Epidermal melanocyte (primary cell): ENCODE results near the gene DNM1.
A peak's percentile ranks its signal among the peaks of the same experiment; 100 is the strongest.

Source experiments
- DNase-seq: peaks from one replicate; pipeline ENCODE4 v3.0.0; 2011; ENCODE audit warnings: low spot score; ENCODE audit not compliant: insufficient read length

DNM1 gene

GRCh38 chr9:128203024-128203706 is at the start of gene DNM1:
DNM1 (plus strand) TSS chr9:128203379; CDS start chr9:128203471, 92 bp downstream.
- peak; percentile 94 for DNase-seq

GRCh38 chr9:128153947-128154695 is 49.1 kb upstream of the DNM1 start:
- no peak for DNase-seq

GRCh38 chr9:128155736-128156500 is 47.3 kb upstream of the DNM1 start:
- no peak for DNase-seq

DNA sequence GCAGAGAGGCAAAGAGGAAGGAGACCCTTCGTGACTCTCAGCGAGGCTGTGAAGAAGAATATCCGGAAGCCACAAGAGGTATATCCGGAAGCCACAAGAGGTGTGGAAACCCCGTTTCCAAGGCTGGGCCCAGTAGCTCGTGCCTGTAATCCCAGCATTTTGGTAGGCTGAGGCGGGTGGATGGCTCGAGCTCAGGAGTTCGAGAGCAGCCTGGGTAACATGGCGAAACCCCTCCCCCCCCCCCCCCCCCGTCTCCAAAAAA is 43.7 kb upstream of the DNM1 start:
- no peak for DNase-seq

DNA sequence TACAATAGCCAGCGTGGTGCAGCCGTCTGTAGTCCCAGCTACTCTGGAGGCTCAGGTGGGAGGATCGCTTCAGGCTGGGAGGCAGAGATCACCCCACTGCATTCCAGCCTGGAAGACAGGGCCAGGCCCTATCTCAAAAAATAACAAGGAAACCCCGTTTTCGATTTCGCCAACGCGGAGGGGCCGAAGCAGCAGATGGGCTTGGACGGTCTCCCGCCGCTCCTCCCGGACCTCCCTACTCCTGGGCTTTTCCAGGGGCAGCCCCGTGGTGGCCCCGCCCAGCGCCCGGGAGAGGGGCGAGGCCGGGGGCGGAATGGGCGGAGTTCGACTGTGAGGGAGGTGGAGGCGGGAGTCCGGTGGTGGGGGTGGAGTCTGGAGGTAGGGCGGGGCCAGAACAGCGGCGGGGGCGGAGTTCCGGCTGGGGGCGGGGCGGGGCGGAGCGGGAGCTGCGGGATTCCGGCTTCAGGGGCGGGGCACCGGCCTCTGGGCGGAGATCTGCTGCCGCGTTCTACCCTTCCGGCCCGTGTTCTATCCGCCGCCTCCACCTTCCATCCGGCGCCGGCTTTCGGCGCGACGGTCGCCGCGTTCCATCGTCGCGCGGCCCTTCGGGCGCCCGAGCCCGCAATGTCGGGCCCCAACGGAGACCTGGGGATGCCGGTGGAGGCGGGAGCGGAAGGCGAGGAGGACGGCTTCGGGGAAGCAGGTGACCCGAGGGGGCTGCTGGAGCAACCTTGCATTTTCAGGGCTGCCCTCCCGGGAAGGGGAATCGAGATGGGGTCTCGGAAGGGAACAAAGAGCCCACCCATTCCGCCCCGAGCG is 43.2 kb upstream of the DNM1 start, which contains the start of gene BBLN:
Gene BBLN, plus strand, starts transcription at position 482 of the 819 bp plus-strand sequence. Its CDS starts 143 bp downstream, at position 625.
- DNase-seq: peak; percentile 99

GRCh38 chr9:128160603-128160987 is 42.6 kb upstream of the DNM1 start:
- no peak for DNase-seq

DNA sequence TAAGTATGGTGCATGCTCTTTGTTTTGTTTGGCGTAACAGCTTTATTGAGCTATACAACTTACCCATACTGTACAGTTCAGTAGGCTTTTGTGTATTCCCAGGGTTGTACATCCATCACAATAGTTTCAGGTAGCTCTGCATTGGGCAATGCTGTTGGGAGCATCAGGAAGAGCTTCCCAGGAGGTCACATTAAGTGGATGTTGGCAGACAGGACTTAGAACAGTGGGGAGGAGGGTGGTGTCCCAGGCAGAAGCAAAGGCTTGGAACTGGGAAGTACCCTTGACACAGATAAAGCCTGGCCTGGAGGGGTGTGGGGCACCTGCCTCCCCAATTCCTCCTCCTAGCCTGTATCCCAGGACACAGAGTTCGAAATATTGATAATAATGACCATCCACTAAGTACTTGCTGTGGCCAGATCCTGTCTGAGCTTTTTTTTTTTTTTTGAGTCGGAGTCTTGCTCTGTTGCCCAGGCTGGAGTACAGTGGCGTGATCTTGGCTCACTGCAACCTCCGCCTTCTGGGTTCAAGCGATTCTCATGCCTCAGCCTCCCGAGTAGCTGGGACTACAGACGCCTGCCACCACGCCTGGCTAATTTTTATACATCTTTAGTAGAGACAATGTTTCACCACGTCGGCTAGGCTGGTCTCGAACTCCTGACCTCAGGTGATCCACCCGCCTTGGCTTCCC is 41.8 kb upstream of the DNM1 start:
- no peak for DNase-seq

DNA sequence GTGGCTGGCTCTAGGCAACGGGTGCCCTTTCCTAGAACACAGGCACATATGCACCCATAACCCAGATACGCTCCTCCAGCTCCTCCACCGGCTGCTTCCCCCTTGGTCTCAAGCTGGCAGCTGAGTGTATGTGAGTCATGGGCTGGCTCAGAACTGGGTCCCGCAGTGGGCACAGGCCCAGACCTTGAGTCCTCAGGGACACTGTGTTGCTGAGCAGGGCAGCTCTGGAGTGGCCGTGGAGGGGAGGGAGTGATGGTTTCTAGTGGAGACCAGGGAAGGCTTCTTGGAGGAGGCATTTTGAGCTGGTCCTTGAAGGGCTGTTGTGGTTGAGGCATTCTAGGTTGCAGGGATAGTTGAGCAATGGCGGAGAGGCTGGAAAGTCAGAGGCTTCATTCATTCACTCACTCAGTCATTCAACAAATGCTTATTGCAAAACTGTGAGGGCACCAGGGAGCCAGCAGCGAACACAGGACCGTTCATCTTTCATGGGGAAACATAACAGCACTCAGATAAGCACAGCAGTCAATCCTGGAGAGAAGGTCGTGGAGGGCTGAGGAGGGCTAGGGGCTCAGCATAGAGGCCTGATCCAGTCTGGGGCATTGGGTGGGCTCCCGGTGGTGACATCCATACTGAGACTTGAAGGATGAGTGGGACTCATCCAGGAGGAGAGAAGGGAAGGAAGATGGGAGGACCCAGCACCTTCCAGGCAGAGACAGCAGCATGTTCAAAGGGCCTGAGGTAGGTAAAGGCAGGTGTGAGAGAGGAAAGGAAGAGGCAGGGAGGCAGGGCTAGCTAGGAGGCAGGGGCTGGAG is 40.8 kb upstream of the DNM1 start:
- DNase-seq: no peak

GRCh38 chr9:128163027-128163515 is 40.1 kb upstream of the DNM1 start:
- DNase-seq: no peak

- no peak for DNase-seq
Measured at GRCh38 chr9:128163523-128164306, 39.5 kb upstream of the DNM1 start.

- no peak for DNase-seq
Measured at GRCh38 chr9:128164307-128164885, 38.8 kb upstream of the DNM1 start.

DNA sequence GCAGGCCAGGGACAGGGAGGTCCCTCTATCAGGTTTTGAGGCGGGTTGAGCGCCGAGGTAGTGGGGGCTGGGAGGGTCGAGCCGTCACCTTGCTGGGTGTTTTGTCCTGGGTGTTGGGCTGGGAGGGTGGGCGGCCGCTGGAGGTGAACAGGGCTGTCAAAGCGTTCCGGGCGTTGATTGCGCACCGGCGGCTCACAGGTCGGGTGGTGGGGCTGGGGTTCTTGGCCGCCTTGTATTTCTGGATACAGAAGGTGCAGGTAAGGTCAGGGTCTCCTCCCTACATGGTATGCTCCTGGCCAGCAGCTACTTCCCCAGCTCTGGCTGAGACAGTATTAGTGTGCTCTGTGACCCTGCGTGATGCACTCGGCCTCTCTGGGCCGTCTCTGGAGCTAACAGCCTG is 37.0 kb upstream of the DNM1 start:
- no peak for DNase-seq

- no peak for DNase-seq
Measured at GRCh38 chr9:128167209-128167608, 36.0 kb upstream of the DNM1 start.

DNA sequence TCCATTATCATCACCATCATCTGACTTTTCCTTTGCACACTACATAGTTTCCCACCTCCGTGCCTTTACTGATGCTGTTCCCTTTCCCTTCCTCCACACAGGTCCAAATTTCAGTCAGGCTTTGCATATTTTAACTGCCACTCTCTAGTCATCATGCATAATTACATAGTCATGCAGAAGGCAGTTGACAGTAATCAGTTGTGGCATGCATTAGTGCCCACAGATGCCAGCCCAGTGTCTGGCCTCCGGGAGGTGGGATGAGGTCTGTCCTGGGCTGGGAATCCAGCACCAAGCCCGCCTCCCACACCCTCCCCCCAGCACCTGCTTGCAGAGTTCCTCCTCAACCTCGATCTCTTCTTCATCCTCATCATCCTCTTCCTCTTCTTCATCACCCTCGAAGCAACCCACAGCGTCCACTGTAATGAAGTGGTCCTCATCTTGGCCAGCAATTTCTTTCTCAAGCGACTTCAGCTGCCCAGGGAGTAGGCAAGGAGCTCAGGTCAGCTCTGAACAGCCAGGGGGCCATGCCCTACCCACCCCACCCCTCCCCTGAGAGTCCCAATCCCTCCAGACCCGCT is 34.4 kb upstream of the DNM1 start:
- no peak for DNase-seq

DNA sequence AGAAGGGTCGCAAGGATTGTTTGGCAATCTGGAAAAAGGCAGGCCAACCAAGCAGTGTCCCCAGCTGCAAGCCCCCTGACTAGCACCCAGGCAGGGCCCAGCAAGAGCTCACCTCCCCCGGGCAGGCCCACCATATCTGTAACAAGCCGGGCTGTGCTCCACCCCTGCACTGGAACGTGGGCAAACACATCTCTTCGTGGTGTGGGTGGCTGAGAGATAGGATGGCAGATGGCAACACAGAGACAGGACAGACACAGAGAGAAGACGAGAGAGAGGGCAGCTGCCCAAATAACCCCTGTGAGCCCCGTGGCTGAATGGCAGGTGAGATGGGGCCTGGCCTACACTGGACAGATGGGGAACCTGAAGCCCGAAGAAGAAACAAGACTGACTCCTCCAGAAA is 33.7 kb upstream of the DNM1 start:
- DNase-seq: no peak

- DNase-seq: no peak
Measured at GRCh38 chr9:128169925-128170324, 33.3 kb upstream of the DNM1 start.

GRCh38 chr9:128174062-128174461 is 29.1 kb upstream of the DNM1 start:
- DNase-seq: no peak

DNA sequence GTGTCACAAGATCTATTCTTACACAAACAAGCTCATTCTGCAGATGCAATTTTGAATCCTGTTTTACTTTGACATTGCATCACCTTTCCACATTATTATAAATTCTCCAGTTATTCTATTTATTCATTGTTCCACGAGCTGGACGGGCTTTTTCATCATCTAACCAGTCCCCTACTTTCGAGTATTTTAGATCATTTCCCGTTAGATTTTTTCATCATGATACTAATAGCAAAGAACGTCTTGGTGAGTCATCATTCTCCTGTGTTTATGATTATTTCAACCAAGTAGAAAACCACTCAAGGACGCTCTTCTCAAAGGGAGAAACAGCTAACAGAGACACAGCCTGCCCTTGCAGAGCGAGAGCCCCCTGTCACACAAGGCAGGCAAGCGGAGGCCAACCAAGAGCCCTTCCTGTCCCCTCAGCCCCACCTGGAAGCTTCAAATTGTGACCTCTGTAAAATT is 28.0 kb upstream of the DNM1 start:
- DNase-seq: no peak
